ENCODE results near the gene ACTG1.
A peak's percentile ranks its signal among the peaks of the same experiment; 100 is the strongest.

Gene ACTG1

GRCh38 chr17:81512562-81513371 is at the start of gene ACTG1:
TSS of gene ACTG1 (minus strand) at chr17:81512799. CDS start at chr17:81512354, 445 bp downstream.
- DNase-seq (ENCODE audit: low read depth in 2 of 2) = peak; percentile 94 to 96
- TF ChIP-seq CTCF (IDR thresholded peaks at IDR 0.05; ENCODE audit: low read depth, low read length) = no peak
- H3K4me3 ChIP-seq (replicated peaks in 1 of 2; ENCODE audit: low read depth in 2 of 2, low read length in 2 of 2) = peak within 1 kb of the TSS; percentile 86 to 91

GRCh38 chr17:81561494-81561885 is 48.9 kb upstream of the ACTG1 start:
- no peak for TF ChIP-seq CTCF (IDR thresholded peaks at IDR 0.05; ENCODE audit: low read depth, low read length)
- H3K4me3 ChIP-seq (replicated peaks in 1 of 2; ENCODE audit: low read depth in 2 of 2, low read length in 2 of 2) = no peak overlapping the region
- DNase-seq (ENCODE audit: low read depth in 2 of 2) = peak in 1 of 2 donors; percentile 85

- H3K4me3 ChIP-seq (replicated peaks in 1 of 2; ENCODE audit: low read depth in 2 of 2, low read length in 2 of 2) = no peak overlapping the region
- peak; percentile 39 for TF ChIP-seq CTCF (IDR thresholded peaks at IDR 0.05; ENCODE audit: low read depth, low read length)
- DNase-seq (ENCODE audit: low read depth in 2 of 2) = peak in 1 of 2 donors; percentile 20
Measured at GRCh38 chr17:81558941-81559806, 46.6 kb upstream of the ACTG1 start.

- DNase-seq (ENCODE audit: low read depth in 2 of 2) = no peak
- H3K4me3 ChIP-seq (replicated peaks in 1 of 2; ENCODE audit: low read depth in 2 of 2, low read length in 2 of 2) = no peak overlapping the region
- TF ChIP-seq CTCF (IDR thresholded peaks at IDR 0.05; ENCODE audit: low read depth, low read length) = no peak
Measured at GRCh38 chr17:81558115-81558468, 45.5 kb upstream of the ACTG1 start.

GRCh38 chr17:81557276-81558114 is 44.9 kb upstream of the ACTG1 start:
- TF ChIP-seq CTCF (IDR thresholded peaks at IDR 0.05; ENCODE audit: low read depth, low read length) = no peak
- no peak for DNase-seq (ENCODE audit: low read depth in 2 of 2)
- H3K4me3 ChIP-seq (replicated peaks in 1 of 2; ENCODE audit: low read depth in 2 of 2, low read length in 2 of 2) = no peak overlapping the region

- no peak overlapping the region for H3K4me3 ChIP-seq (replicated peaks in 1 of 2; ENCODE audit: low read depth in 2 of 2, low read length in 2 of 2)
- TF ChIP-seq CTCF (IDR thresholded peaks at IDR 0.05; ENCODE audit: low read depth, low read length) = no peak
- DNase-seq (ENCODE audit: low read depth in 2 of 2) = no peak
Measured at GRCh38 chr17:81556863-81557262, 44.3 kb upstream of the ACTG1 start.

Measured in cardiac fibroblast (primary cell).